Panc1 (cell line): ENCODE data around the gene CYTH4.

Experiments used
- TF ChIP-seq, protein P1 (sequence below): fragments of 450-650 bp; IDR thresholded peaks from 2 replicates; pipeline ENCODE4 v1.5.1; 2017; ENCODE audit warnings: mild to moderate bottlenecking
- TF ChIP-seq, protein P2 (sequence below), 2 experiments: IDR thresholded peaks; 2 replicates each; pipeline ENCODE4 v1.6.1; 2011 to 2012; ENCODE audit warnings: low read depth in 2 of 2, control low read depth in 1 of 2, low read length in 1 of 2, mild to moderate bottlenecking in 1 of 2, moderate library complexity in 1 of 2; ENCODE audit not compliant: insufficient read depth in 1 of 2

GRCh38 chr22:37279331-37280181 is 2.8 kb upstream of the CYTH4 start:
- TF ChIP-seq, protein P1, sequence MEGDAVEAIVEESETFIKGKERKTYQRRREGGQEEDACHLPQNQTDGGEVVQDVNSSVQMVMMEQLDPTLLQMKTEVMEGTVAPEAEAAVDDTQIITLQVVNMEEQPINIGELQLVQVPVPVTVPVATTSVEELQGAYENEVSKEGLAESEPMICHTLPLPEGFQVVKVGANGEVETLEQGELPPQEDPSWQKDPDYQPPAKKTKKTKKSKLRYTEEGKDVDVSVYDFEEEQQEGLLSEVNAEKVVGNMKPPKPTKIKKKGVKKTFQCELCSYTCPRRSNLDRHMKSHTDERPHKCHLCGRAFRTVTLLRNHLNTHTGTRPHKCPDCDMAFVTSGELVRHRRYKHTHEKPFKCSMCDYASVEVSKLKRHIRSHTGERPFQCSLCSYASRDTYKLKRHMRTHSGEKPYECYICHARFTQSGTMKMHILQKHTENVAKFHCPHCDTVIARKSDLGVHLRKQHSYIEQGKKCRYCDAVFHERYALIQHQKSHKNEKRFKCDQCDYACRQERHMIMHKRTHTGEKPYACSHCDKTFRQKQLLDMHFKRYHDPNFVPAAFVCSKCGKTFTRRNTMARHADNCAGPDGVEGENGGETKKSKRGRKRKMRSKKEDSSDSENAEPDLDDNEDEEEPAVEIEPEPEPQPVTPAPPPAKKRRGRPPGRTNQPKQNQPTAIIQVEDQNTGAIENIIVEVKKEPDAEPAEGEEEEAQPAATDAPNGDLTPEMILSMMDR = no peak
- TF ChIP-seq, protein P2, sequence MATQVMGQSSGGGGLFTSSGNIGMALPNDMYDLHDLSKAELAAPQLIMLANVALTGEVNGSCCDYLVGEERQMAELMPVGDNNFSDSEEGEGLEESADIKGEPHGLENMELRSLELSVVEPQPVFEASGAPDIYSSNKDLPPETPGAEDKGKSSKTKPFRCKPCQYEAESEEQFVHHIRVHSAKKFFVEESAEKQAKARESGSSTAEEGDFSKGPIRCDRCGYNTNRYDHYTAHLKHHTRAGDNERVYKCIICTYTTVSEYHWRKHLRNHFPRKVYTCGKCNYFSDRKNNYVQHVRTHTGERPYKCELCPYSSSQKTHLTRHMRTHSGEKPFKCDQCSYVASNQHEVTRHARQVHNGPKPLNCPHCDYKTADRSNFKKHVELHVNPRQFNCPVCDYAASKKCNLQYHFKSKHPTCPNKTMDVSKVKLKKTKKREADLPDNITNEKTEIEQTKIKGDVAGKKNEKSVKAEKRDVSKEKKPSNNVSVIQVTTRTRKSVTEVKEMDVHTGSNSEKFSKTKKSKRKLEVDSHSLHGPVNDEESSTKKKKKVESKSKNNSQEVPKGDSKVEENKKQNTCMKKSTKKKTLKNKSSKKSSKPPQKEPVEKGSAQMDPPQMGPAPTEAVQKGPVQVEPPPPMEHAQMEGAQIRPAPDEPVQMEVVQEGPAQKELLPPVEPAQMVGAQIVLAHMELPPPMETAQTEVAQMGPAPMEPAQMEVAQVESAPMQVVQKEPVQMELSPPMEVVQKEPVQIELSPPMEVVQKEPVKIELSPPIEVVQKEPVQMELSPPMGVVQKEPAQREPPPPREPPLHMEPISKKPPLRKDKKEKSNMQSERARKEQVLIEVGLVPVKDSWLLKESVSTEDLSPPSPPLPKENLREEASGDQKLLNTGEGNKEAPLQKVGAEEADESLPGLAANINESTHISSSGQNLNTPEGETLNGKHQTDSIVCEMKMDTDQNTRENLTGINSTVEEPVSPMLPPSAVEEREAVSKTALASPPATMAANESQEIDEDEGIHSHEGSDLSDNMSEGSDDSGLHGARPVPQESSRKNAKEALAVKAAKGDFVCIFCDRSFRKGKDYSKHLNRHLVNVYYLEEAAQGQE (IDR thresholded peaks at IDR 0.05; ENCODE audit: insufficient read depth in 1 of 2, low read depth in 2 of 2, low read length in 1 of 2) = no peak
